ENCODE data around the gene PRDM16.

The PRDM16 gene

DNA sequence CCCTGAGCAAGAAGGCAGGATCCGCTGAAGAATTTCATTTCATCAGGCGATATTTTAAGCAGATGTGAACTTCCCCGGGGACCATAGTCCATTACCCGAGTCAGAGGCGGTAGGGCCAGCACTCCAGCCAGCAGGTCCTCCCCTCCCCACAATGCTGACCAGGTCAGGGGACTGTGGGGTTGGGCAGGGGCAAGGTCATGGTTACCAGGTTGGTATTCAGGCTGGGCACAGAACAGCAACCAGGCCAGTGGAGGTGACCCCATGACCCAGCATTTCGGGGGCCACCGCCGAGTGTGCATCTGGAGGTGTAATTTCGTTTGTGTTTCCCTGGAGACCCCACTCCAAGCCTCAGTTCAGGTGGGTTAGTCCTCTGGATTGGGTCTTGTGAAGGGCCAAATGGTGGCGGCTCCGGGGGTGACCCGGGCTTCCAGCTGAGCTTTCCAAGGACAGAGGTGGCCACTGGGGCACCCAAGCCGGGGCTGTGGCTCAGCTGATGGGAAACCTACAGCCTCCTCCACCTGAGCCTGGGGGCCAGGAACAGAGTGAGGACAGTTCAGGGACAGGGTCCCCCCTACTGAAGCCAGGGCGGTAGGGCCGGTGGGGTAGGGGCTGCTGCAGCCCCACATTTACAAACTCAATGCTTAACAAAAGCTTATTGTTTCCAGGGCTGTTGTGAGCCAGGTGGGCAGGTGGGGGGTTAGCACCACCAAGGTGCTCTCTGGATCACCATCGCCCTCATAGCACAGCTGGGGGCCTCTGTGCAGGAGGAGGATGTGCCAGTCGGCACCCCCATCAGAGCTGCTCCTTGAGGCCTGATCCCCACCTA is 2.8 kb downstream of the PRDM16 start:
- TF ChIP-seq, protein P1, sequence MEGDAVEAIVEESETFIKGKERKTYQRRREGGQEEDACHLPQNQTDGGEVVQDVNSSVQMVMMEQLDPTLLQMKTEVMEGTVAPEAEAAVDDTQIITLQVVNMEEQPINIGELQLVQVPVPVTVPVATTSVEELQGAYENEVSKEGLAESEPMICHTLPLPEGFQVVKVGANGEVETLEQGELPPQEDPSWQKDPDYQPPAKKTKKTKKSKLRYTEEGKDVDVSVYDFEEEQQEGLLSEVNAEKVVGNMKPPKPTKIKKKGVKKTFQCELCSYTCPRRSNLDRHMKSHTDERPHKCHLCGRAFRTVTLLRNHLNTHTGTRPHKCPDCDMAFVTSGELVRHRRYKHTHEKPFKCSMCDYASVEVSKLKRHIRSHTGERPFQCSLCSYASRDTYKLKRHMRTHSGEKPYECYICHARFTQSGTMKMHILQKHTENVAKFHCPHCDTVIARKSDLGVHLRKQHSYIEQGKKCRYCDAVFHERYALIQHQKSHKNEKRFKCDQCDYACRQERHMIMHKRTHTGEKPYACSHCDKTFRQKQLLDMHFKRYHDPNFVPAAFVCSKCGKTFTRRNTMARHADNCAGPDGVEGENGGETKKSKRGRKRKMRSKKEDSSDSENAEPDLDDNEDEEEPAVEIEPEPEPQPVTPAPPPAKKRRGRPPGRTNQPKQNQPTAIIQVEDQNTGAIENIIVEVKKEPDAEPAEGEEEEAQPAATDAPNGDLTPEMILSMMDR (conservative IDR thresholded peaks at IDR 0.05): no peak
- no peak for TF ChIP-seq ZFX (IDR thresholded peaks at IDR 0.05)
- H3K27ac ChIP-seq: no peak overlapping the region

DNA sequence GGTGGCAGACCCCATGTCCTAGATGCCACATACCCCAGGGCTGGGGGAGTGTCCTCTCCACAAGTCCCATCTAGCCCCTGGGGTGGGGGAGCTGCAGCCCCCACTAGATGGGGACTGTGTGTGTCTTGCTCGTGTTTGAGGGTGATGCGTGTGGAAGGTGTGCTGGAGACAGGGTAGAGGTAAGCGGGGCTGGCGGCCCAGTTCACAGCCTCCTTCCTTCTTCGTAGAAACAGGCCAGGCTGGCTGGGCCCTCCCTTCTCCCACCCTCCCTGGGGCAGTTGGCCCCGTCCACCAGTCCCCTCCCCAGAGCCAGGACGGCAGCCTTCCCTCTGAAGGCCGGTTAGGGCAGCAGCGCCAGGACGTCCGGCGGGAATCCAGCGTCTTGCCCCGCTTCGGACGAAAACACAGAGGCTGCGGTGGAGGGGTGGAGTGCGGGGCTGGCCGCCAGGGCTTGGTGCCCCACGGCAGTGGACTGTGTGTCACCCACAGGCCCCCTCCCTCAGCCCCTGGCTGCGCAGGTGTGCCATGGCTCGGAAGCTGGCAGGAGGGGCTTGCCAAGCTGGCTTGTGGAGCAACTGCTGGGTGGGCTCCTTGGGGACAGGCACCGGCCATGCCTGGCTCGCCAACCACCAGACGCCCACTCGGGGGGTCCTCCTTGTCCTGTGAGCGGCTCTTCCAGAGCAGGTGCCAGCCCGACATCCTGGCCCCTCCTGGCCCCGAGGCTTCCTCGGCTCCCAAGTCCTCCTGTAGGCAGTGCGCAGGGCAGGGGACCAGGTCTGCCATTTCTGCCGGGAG is 3.6 kb downstream of the PRDM16 start:
- H3K27ac ChIP-seq: no peak overlapping the region
- no peak for TF ChIP-seq ZFX (IDR thresholded peaks at IDR 0.05)
- TF ChIP-seq, protein P1 (conservative IDR thresholded peaks at IDR 0.05): no peak

DNA sequence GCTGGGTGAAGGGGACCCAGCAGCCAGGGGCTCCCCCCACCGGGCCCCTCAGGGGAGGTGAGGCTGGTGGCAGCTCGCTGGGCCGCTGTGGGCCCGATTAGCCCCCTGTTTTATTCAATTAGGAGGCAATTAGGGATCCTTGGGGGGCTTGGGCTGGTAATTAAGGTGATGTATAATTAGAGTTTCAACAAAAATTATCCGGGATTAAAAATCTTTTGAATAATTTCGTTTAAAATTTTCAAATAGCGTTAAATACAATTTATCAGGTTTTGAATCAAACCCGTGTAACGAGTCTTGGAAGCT is 4.1 kb downstream of the PRDM16 start:
- H3K27ac ChIP-seq: no peak overlapping the region
- TF ChIP-seq, protein P1 (conservative IDR thresholded peaks at IDR 0.05): no peak
- TF ChIP-seq ZFX (IDR thresholded peaks at IDR 0.05): no peak

DNA sequence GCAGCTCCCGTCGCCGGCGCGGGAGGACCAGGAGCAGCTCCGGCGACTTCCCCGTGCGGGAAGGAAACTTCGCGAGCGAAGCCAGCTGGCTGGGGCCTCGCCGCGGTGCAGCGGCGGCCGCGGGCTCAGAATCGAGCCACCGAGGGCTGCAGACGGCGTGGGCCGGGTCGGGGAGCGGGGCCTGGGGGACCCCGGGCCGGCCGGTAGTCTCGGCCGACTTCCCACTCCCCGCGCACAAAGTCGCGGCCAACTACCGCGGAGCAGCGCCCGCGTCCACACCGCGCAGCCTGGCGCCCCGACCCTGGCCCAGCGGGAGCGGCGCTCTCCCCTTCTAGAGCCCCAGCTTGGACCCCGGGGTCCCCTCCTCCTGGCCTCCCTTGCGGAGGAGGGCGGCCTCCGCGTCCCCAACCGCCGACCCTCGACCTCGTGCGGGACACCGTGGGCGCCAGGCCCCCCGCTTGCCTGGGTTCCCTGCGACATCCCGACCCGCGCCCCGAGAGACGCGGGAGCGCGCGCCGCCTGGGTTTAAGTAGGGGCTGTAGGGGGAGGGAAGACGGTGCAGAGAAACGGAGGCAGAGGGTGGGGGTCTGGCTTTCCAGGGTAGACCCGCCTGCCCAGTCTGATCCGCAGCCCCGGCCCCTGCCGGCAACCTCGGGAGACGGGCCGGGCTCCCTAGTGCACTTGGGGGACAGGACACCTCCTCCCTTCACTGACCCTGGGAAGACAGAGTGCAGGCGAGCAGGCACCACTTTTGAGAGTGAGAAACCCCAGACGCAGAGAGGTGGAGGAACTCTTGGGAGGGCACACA is 4.7 kb downstream of the PRDM16 start:
- no peak for TF ChIP-seq ZFX (IDR thresholded peaks at IDR 0.05)
- TF ChIP-seq, protein P1 (conservative IDR thresholded peaks at IDR 0.05): no peak
- no peak overlapping the region for H3K27ac ChIP-seq

DNA sequence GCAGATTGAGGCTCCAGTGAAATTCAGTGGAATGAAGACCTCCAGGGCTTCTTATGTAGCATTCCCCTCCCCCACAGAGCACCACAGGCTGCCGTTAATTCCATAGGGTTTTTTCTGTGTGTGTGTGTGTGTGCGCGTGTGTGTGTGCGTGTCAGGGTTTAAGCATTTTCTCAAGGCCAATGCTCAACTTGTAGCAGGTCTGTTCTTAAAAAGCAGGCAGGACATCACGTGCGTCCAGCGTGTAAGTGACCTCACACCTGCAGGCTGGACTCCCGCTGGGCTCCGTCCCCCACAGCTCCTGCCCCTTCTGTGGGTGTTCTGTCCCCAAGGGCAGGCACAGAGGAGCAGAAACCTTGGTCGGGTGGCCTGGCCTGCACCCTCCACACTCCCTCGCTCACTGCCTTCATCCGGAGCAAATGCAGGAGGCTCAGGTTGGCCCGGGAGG is 5.3 kb downstream of the PRDM16 start:
- no peak for TF ChIP-seq ZFX (IDR thresholded peaks at IDR 0.05)
- TF ChIP-seq, protein P1 (conservative IDR thresholded peaks at IDR 0.05): no peak
- no peak overlapping the region for H3K27ac ChIP-seq

DNA sequence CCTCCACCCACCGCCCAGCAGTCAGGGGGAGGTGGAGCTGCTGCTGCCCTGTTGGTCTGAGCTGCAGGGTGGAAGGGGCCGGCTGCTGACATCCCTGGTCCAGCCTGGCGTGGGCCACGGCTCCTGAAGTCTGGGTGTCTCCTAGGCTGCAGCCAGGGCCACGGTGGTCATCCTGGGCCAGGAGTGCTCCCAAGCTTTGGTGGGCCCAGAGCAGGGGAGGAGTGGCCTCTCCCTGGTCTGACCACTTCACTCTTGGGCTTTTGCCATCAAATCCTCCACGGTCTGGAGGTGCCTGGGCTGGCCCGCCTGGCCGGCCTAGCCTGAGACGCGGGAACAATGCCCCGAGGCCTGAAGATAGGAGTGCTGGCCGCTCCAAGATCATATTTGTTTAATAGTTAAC is 5.8 kb downstream of the PRDM16 start:
- H3K27ac ChIP-seq: no peak overlapping the region
- TF ChIP-seq, protein P1 (conservative IDR thresholded peaks at IDR 0.05): no peak
- TF ChIP-seq ZFX (IDR thresholded peaks at IDR 0.05): no peak

All from C4-2B (cell line).